Epithelial cell of prostate (primary cell): ENCODE measurements around the gene HSD17B11.
"Not testable (repeated sequence)": the region's sequence is repeated elsewhere in the genome, so short reads cannot be mapped to it uniquely, and the experiment has no call there.

Experiments
- DNase-seq: peaks from one replicate; pipeline ENCODE4 v3.0.0-alpha.2; 2011; ENCODE audit warnings: low read depth, low spot score
- H3K27ac ChIP-seq: fragments of 450-650 bp; 2 replicates; pipeline ENCODE4 v1.5.1; 2017; ENCODE audit warnings: mild to moderate bottlenecking

HSD17B11 gene

DNA sequence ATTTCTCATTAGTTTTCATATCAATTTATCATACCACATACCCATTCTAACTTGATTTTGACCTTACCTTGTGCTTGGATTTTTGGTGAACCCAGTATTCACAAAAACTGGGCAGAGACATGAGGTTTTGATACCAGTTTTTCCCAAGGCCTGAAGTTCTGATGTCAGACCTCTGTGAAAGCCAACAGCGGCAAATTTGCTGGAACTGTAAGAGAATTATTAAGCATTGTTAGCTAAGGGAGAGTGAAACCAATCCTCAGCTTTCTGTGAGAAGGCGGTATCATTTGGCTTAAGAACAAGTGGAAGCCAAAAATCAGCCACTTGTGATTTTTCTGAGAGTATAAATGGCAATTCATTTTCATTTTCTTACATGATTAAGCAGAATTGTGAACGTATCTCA lies 77.2 kb downstream of the HSD17B11 start:
- no peak overlapping the region for H3K27ac ChIP-seq
- no peak for DNase-seq

DNA sequence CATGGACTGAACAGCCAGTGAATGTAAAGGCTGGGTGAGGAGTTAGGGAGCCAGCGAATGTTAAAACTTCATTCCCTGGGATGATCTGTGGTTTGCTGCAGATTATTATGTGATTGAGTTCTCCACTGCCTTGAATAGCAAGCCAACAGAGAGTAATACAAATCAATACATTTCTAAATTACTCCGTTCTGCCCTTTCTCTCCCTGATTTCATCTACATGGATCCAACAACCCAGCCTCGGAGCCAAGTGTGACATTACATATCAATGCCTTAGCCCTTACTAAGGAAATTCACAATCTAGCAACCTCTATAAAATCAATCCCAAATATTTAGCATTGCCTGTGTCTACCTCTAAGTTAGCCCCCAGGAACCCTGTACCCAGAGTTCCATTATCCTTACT lies 79.3 kb downstream of the HSD17B11 start:
- H3K27ac ChIP-seq: no peak overlapping the region
- DNase-seq: no peak

DNA sequence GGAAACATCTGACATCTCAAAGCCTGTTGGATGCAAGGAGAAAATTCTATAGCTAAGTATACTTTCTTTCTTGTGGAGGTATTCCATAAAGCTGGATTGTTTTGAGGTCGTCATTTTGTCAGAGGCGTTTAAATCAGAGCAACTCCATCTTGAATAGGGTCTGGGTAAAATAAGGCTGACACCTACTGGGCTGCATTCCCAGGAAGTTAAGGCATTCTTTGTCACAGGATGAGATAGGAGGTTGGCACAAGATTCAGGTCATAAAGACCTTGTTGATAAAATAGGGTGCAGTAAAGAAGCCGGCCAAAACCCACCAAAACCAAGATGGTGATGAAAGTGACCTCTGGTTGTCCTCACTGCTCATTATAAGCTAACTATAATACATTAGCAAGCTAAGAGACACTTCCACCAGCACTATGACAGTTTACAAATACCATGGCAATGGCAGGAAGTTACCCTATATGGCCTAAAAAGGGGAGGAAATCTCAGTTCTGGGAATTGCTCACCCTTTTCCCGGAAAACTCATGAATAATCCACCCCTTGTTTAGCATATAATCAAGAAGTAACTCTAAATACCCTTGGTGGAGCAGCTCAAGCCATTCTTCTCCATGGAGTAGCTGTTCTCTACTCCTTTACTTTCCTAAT lies 80.2 kb downstream of the HSD17B11 start:
- no peak for DNase-seq
- no peak overlapping the region for H3K27ac ChIP-seq

DNA sequence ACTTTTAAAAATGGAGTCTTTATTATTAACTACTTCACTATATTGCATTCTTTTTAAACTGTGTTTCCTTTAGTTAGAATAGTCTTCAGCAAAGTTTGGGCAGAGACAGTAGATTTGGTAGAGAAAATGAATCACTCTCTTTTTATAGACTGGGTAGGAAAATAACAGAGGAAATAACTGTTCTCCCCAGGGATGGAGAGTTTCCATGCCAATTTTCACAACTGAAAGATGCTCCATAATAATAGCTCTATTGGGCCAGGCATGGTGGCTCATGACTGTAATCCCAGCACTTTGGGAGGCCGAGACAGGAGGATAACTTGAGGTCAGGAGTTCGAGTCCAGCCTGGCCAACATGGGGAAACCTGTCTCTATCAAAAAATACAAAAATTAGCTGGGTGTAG lies 81.4 kb downstream of the HSD17B11 start:
- no peak for DNase-seq

DNA sequence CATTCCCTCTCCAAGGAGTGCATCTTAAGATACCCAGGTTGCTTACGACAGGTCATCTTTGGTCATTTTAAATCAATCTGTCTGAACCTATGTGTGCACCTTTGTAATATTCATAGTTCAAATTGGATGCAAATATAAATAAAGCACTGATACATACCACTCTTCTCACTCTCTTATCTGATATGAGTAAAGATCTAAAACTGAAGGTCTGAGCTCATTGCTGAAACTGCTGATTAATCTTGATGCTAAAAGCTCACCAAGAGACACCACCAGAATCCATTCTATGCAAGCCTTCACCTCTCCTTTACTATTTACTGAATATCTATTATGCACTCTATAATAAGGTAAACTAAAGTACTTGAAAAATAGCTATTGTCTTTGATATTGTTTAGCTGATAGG lies 84.9 kb downstream of the HSD17B11 start:
- no peak overlapping the region for H3K27ac ChIP-seq
- no peak for DNase-seq

More for the DNA sequence above, 81.4 kb downstream of the HSD17B11 start:
- no peak overlapping the region for H3K27ac ChIP-seq

DNA sequence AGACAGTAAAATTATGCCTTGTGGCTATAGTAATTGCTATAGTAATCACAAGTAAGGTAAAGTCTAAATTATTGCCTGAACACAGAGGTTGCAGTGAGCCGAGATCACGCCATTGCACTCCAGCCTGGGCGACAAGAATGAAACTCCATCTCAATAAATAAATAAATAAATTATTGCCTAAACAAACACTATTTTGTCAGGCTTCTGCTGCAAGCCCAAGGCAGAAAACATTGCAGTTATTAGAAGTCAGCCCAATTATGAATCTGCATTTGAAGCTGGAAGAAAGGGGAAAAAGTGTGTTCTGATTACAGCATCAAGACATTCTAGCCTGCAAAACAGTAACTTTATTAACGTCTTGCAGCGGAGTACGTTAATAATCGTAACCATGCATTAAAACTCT lies 85.4 kb downstream of the HSD17B11 start:
- no peak for DNase-seq
- no peak overlapping the region for H3K27ac ChIP-seq

DNA sequence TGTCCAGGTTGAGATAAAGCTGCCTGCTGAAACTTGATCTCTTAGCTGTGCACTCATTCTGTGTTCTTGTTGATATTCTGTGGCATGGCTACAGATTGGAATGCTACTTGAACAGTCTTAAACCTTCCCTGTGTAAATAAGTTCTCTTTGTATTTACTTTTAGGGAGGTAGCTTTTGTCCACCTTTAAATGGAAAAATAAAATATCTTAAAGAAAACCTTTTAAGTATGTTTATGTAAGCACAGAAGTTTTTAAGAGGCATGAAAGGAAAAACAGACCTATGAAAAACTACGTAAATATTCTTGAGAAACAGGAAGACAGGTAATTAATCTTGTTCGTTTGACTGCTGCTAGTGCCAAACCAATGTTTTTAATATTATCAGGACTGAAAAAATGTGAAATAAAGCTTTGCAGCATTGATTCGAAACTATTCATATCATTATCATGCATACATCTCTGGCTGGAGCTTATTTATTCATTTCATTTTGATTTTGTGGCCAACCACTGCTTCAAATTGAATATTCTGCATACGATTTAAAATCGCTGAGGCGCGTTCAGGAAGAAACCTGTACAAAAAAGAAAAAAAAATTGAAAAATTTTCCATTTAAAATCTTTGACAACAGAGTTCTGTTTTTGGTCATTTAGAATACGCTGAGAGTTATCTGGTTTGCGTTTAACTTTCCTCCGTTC lies 86.1 kb downstream of the HSD17B11 start:
- peak; percentile 45 for DNase-seq
- no peak overlapping the region for H3K27ac ChIP-seq

DNA sequence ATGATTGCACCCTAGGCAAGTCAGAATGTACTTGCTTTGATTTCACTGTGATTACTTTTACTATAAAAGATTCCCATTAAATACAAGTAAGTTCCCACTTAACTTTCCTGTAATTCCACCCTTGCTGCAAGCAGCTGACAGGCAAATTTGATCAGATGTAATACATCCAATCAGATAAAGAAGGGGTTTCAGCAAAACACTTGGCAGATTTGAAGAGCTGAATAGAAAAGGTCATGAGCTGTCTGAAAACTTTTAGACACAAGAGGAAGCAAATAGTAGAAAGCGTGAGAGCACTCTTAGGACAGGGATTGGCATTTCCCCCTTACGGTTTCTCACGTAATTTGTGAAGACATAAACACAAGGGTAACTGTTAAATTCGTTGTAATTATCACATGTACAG lies 91.1 kb downstream of the HSD17B11 start:
- DNase-seq: no peak
- H3K27ac ChIP-seq: no peak overlapping the region

DNA sequence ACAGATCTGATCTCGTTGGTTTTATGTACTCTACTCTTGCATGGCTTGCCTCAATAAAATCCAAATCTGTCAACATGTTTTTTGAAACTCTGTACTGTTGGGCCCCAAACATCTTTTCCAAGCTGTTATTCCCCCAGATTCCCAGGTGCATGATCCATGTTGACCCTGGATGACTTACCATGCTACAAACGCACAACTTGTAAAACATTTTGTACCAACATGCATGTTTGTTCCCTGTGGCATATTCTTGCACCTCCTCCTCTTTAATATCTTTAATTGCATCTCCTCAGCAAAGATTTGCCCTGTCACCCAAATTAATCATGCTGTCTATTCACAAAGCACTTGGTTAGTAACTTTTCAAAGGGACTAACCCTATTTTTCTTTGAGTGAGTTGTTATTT lies 92.6 kb downstream of the HSD17B11 start:
- DNase-seq: no peak
- H3K27ac ChIP-seq: no peak overlapping the region

DNA sequence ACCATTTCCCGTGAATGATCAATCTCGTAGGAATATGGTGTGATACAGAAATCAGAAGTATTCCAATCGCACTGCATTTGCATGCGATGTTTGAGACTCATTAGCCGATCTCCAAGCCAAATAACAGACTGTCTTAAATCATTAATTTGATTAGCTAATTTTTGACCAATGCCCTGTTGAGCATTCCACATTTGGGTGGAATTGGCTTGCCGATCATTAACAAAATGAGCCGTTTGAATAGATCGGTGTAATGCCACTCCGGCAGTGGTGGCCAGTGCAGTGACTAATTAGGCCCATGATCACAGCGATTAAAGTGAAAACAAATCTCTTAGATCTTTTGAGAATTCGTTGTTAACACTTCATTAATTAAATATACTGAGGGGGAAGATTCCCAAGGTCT lies 96.1 kb downstream of the HSD17B11 start:
- not testable (repeated sequence) for H3K27ac ChIP-seq, DNase-seq

DNA sequence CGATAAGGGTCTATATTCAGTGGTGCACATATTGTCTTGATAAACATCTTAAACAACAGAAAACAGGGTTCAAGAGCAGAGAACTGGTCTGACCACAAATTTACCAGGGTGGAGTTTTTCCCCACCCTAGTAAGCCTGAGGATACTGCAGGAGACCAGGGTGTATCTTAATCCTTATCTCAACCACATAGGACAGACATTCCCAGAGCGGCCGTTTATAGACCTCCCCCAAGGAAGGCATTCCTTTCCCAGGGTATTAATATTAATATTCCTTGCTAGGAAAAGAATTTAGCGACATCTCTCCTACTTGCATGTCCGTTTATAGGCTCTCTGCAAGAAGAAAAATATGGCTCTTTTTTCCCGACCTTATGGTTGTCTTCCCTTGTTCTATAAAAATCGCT lies 97.1 kb downstream of the HSD17B11 start:
- not testable (repeated sequence) for H3K27ac ChIP-seq, DNase-seq

DNA sequence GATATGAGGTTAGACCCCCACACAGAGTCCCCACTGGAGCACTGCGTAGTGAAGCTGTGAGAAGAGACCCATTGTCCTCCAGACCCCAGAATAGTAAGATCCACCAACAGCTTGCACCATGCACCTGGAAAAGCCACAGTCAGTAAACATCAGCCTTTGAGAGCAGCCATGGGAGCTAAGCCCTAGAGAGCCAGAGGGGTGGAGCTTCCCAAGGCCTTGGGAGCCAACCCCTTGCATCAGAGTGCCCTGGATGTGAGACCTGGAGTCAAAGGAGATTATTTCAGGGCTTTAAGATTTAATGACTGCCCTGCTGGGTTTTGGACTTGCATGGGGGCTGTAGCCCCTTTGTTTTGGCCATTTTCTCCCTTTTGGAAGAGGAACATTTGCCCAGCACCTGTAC lies 104.0 kb downstream of the HSD17B11 start:
- no peak overlapping the region for H3K27ac ChIP-seq
- no peak for DNase-seq
